Neural progenitor cell (in vitro differentiated cells): ENCODE results near the gene WDR43. TPM values are rescaled to one million over a fixed set of nuclear protein-coding genes. Genes with fewer than 3 reads are reported as not detected.

Source experiments
- DNase-seq: peaks from one replicate; pipeline ENCODE4 v3.0.0-alpha.2; 2016; ENCODE audit warnings: low spot score
- H2AFZ ChIP-seq: fragments of 200-600 bp; sonication (generic); replicated peaks from 2 replicates; pipeline ENCODE4 v1.6.1; 2016; ENCODE audit warnings: antibody characterized with exemption
- H3F3A ChIP-seq: fragments of 200-600 bp; sonication (generic); 2 replicates; pipeline ENCODE4 v1.6.1; 2016; ENCODE audit warnings: antibody characterized with exemption, low read depth
- H3K27ac ChIP-seq: fragments of 200-600 bp; sonication (generic); 2 replicates; pipeline ENCODE4 v1.5.1; 2016; ENCODE audit warnings: mild to moderate bottlenecking
- H3K27me3 ChIP-seq: fragments of 200-600 bp; sonication (generic); 2 replicates; pipeline ENCODE4 v1.6.1; 2016; ENCODE audit warnings: mild to moderate bottlenecking, moderate library complexity
- H3K36me3 ChIP-seq: fragments of 200-600 bp; sonication (generic); 2 replicates; pipeline ENCODE4 v1.5.1; 2016
- H3K4me1 ChIP-seq: fragments of 200-600 bp; sonication (generic); 2 replicates; pipeline ENCODE4 v1.6.1; 2016; ENCODE audit warnings: mixed run types
- H3K4me2 ChIP-seq: fragments of 200-600 bp; sonication (generic); 2 replicates; pipeline ENCODE4 v1.6.1; 2016
- H3K4me3 ChIP-seq: fragments of 200-600 bp; sonication (generic); 2 replicates; pipeline ENCODE4 v1.5.1; 2016
- H3K79me2 ChIP-seq: fragments of 200-600 bp; sonication (generic); 2 replicates; pipeline ENCODE4 v1.6.1; 2016; ENCODE audit warnings: low read depth
- H3K9ac ChIP-seq: fragments of 200-600 bp; sonication (generic); 2 replicates; pipeline ENCODE4 v1.6.1; 2016
- H3K9me3 ChIP-seq: fragments of 200-600 bp; sonication (generic); 2 replicates; pipeline ENCODE4 v1.5.1; 2016; ENCODE audit warnings: low read depth
- H4K20me1 ChIP-seq: fragments of 200-600 bp; sonication (generic); 2 replicates; pipeline ENCODE4 v1.6.1; 2016; ENCODE audit warnings: low read depth
- H3K27ac Mint-ChIP-seq: 3 replicates; pipeline ENCODE4 v1.8.0; 2021; ENCODE audit warnings: mixed read lengths
- H3K27me3 Mint-ChIP-seq: 2 replicates; pipeline ENCODE4 v1.8.0; 2022; ENCODE audit warnings: low read depth, mild to moderate bottlenecking, inconsistent platforms, moderate library complexity, mixed read lengths; ENCODE audit not compliant: insufficient read depth
- H3K36me3 Mint-ChIP-seq: 3 replicates; pipeline ENCODE4 v1.8.0; 2021; ENCODE audit warnings: mixed read lengths
- H3K4me1 Mint-ChIP-seq: 3 replicates; pipeline ENCODE4 v1.8.0; 2021; ENCODE audit warnings: mixed read lengths
- H3K4me3 Mint-ChIP-seq: 3 replicates; pipeline ENCODE4 v1.8.0; 2021; ENCODE audit warnings: mild to moderate bottlenecking, moderate library complexity, mixed read lengths
- H3K9me3 Mint-ChIP-seq: 3 replicates; pipeline ENCODE4 v1.8.0; 2020; ENCODE audit warnings: mixed read lengths
- EZH2 ChIP-seq: fragments of 200-600 bp; sonication (generic); IDR thresholded peaks from 2 replicates; pipeline ENCODE4 v1.6.1; 2017; ENCODE audit warnings: antibody characterized with exemption, mild to moderate bottlenecking, moderate library complexity
- EZH2phosphoT487 ChIP-seq: fragments of 200-600 bp; sonication (generic); IDR thresholded peaks from 2 replicates; pipeline ENCODE4 v1.6.1; 2017; ENCODE audit warnings: antibody characterized with exemption
- total RNA-seq: library from RNA; depleted of rRNA; stranded (reverse); fragments of >200 nt; gene quantifications from 2 replicates; pipeline ENCODE4 v1.2.3, GENCODE V29; 2015; ENCODE audit warnings: low replicate concordance
- TF ChIP-seq, protein P1 (sequence below): fragments of 200-600 bp; sonication (generic); IDR thresholded peaks from 2 replicates; pipeline ENCODE4 v1.5.1; 2017; ENCODE audit warnings: antibody characterized with exemption, mild to moderate bottlenecking

Gene WDR43
- total RNA-seq, 1 donor from 2014 or later = 139 TPM

DNA sequence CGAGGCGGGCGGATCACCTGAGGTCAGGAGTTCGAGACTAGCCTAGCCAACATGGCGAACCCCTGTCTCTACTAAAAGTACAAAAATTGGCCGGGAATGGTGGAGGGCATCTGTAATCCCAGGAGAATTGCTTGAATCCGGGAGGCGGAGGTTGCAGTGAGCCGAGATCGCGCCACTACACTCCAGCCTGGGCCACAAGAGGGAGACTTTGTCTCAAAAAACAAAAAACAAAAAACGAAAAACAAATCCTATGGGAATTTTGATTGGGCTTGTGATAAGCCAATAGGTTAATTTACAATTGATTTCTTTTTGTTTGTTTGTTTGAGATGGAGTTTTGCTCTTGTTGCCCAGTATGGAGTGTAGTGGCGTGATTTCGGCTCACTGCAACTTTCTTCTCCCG lies 62.4 kb downstream of the WDR43 start:
- H3K9me3 ChIP-seq = no peaks in the 10 kb centered on the region
- H3K36me3 Mint-ChIP-seq = no peaks in the 10 kb centered on the region
- no peak overlapping the region for H3K27ac ChIP-seq
- peaks cover 51% of the 10 kb centered on the region for H3K4me1 Mint-ChIP-seq
- no peaks in the 10 kb centered on the region for H3K36me3 ChIP-seq
- H3K4me2 ChIP-seq = peak overlapping the region; percentile 58
- peak overlapping the region; percentile 30 for H2AFZ ChIP-seq
- H3F3A ChIP-seq = peaks cover 17% of the 10 kb centered on the region
- no peak overlapping the region for H3K4me3 Mint-ChIP-seq
- H3K79me2 ChIP-seq = no peaks in the 10 kb centered on the region
- peaks cover 22% of the 10 kb centered on the region for H3K4me1 ChIP-seq
- H3K27ac Mint-ChIP-seq = no peak overlapping the region
- peak overlapping the region; percentile 8 for H3K4me3 ChIP-seq
- H3K9ac ChIP-seq = no peak overlapping the region
- H4K20me1 ChIP-seq = peaks cover 3% of the 10 kb centered on the region
- H3K27me3 Mint-ChIP-seq = peaks cover 8% of the 10 kb centered on the region
- TF ChIP-seq, protein P1, sequence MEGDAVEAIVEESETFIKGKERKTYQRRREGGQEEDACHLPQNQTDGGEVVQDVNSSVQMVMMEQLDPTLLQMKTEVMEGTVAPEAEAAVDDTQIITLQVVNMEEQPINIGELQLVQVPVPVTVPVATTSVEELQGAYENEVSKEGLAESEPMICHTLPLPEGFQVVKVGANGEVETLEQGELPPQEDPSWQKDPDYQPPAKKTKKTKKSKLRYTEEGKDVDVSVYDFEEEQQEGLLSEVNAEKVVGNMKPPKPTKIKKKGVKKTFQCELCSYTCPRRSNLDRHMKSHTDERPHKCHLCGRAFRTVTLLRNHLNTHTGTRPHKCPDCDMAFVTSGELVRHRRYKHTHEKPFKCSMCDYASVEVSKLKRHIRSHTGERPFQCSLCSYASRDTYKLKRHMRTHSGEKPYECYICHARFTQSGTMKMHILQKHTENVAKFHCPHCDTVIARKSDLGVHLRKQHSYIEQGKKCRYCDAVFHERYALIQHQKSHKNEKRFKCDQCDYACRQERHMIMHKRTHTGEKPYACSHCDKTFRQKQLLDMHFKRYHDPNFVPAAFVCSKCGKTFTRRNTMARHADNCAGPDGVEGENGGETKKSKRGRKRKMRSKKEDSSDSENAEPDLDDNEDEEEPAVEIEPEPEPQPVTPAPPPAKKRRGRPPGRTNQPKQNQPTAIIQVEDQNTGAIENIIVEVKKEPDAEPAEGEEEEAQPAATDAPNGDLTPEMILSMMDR = peak; percentile 53
- no peak for TF ChIP-seq EZH2phosphoT487
- no peak for TF ChIP-seq EZH2
- peaks cover 6% of the 10 kb centered on the region for H3K27me3 ChIP-seq
- no peak for DNase-seq
- H3K9me3 Mint-ChIP-seq = no peaks in the 10 kb centered on the region

DNA sequence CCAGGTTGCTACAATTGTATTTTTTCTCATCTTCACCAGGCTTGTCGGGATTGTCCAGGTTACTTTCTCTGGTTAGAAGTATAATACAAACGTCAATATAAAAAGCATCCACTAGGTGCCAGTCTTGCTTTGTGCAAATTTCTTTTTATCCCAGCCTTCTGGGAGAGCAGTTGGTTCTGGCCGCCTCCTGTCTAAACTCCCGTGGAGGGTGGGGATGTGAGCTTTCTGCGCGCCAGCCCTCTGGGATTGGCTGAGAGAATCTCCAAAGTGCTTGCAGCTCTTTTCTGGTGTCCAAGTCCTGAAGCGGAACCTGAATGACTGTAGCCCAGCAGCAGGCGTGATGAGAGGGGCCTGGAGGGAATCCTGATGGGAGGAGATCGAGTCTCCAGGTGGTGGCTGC lies 64.2 kb downstream of the WDR43 start:
- DNase-seq = peak; percentile 90
- Mint-ChIP-seq H3K36me3 (no peaks in the 10 kb centered on the region), H3K4me3 (peak overlapping the region; percentile 48), H3K27ac (no peak overlapping the region), H3K4me1 (peaks cover 35% of the 10 kb centered on the region), H3K27me3 (peaks cover 6% of the 10 kb centered on the region), H3K9me3 (no peaks in the 10 kb centered on the region)
- H4K20me1 ChIP-seq = no peaks in the 10 kb centered on the region
- H3K9me3 ChIP-seq = no peaks in the 10 kb centered on the region
- peaks cover 10% of the 10 kb centered on the region for H3K4me1 ChIP-seq
- no peaks in the 10 kb centered on the region for H3K36me3 ChIP-seq
- H3K9ac ChIP-seq = no peak overlapping the region
- TF ChIP-seq EZH2phosphoT487 = no peak
- TF ChIP-seq, protein P1 = peak; percentile 80
- TF ChIP-seq EZH2 = no peak
- H3F3A ChIP-seq = peaks cover 10% of the 10 kb centered on the region
- H2AFZ ChIP-seq = peak overlapping the region; percentile 59
- H3K27me3 ChIP-seq = no peaks in the 10 kb centered on the region
- H3K4me3 ChIP-seq = no peak overlapping the region
- H3K79me2 ChIP-seq = no peaks in the 10 kb centered on the region
- no peak overlapping the region for H3K27ac ChIP-seq
- peak overlapping the region; percentile 8 for H3K4me2 ChIP-seq

DNA sequence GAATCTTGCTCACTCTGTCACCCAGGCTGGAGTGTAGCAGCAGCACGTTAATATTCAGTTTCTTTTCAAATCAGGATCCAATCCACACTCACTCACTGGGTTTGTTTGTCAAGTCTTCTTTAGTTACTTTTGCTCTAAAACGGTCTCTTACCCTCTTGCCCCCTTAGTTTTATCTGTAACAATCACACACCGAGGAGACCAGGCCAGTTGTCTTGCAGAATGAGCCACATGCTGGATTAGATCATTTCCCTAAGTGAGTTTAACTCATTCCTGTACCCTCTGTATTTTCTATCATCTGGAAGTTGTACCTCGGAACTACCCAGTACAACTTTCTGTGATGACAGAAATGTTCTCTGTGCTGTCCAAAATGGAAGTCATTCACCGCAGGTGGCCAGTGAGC lies 65.9 kb downstream of the WDR43 start:
- TF ChIP-seq, protein P1 = no peak
- no peak for TF ChIP-seq EZH2
- TF ChIP-seq EZH2phosphoT487 = no peak

More for the DNA sequence above, 65.9 kb downstream of the WDR43 start:
- Histone ChIP-seq H3K36me3 (no peaks in the 10 kb centered on the region), H3K9me3 (no peaks in the 10 kb centered on the region), H3K4me2 (no peak overlapping the region), H3K27ac (no peak overlapping the region), H3K4me1 (peaks cover 10% of the 10 kb centered on the region), H3K9ac (no peak overlapping the region), H3K4me3 (no peak overlapping the region), H3K79me2 (no peaks in the 10 kb centered on the region), H3K27me3 (no peaks in the 10 kb centered on the region), H3F3A (peaks cover 8% of the 10 kb centered on the region), H4K20me1 (no peaks in the 10 kb centered on the region), H2AFZ (no peak overlapping the region)
- Mint-ChIP-seq H3K27me3 (peaks cover 6% of the 10 kb centered on the region), H3K27ac (no peak overlapping the region), H3K36me3 (no peaks in the 10 kb centered on the region), H3K4me1 (peaks cover 24% of the 10 kb centered on the region), H3K9me3 (no peaks in the 10 kb centered on the region), H3K4me3 (no peak overlapping the region)
- no peak for DNase-seq
